Stimulated activated CD4-positive, alpha-beta T cell treated with anti-CD3 and anti-CD28 coated beads, Interleukin-2, amount 100 ng/mL, for 24 hours (primary cell): ENCODE measurements around the gene FBXO2.
A peak's percentile ranks its signal among the peaks of the same experiment; 100 is the strongest.

Experiments used
- DNase-seq, 2 donors: peaks; one replicate each; pipeline ENCODE4 v3.0.0-alpha.2; 2020

The FBXO2 gene

GRCh38 chr1:11652203-11652780 lies 1.9 kb downstream of the FBXO2 start:
- DNase-seq = no peak

- DNase-seq = no peak
These were observed 3.2 kb downstream of the FBXO2 start for GRCh38 chr1:11651017-11651416.

- peak; percentile 78 to 84 for DNase-seq
These were observed 3.8 kb downstream of the FBXO2 start for GRCh38 chr1:11650331-11650991.

GRCh38 chr1:11649624-11650330 lies 4.5 kb downstream of the FBXO2 start:
- DNase-seq = no peak

- DNase-seq = no peak
These were observed 5.0 kb downstream of the FBXO2 start for GRCh38 chr1:11649237-11649623.

- peak; percentile 48 to 62 for DNase-seq
These were observed 5.5 kb downstream of the FBXO2 start for GRCh38 chr1:11648732-11649158.

GRCh38 chr1:11648039-11648438 lies 6.2 kb downstream of the FBXO2 start:
- no peak for DNase-seq

GRCh38 chr1:11647333-11647732 lies 6.9 kb downstream of the FBXO2 start:
- DNase-seq = no peak

- no peak for DNase-seq
These were observed 7.9 kb downstream of the FBXO2 start for GRCh38 chr1:11646317-11646716.

- DNase-seq = peak; percentile 89 to 90
These were observed 8.5 kb downstream of the FBXO2 start for GRCh38 chr1:11645670-11646265.

GRCh38 chr1:11645270-11645669 lies 9.0 kb downstream of the FBXO2 start:
- no peak for DNase-seq

- DNase-seq = no peak
These were observed 10.4 kb downstream of the FBXO2 start for GRCh38 chr1:11643782-11644181.

- peak; percentile 74 to 78 for DNase-seq
These were observed 11.7 kb downstream of the FBXO2 start for GRCh38 chr1:11642418-11643017.

GRCh38 chr1:11641776-11642305 lies 12.4 kb downstream of the FBXO2 start:
- no peak for DNase-seq

GRCh38 chr1:11640944-11641343 lies 13.3 kb downstream of the FBXO2 start:
- DNase-seq = no peak

- DNase-seq = no peak
These were observed 14.1 kb downstream of the FBXO2 start for GRCh38 chr1:11640101-11640500.

GRCh38 chr1:11639372-11639771 lies 14.9 kb downstream of the FBXO2 start:
- DNase-seq = no peak

GRCh38 chr1:11638121-11638520 lies 16.1 kb downstream of the FBXO2 start:
- DNase-seq = no peak

GRCh38 chr1:11634365-11635192 lies 19.6 kb downstream of the FBXO2 start:
- DNase-seq = no peak

- DNase-seq = no peak
These were observed 24.8 kb downstream of the FBXO2 start for GRCh38 chr1:11629184-11630016.

- DNase-seq = no peak
These were observed 25.5 kb downstream of the FBXO2 start for GRCh38 chr1:11628767-11629166.
